Cardiac fibroblast (primary cell): ENCODE measurements around the gene CYP4V2.

Source experiments
- DNase-seq, 2 donors: peaks; one replicate each; pipeline versions ENCODE4 v3.0.0 to v3.0.0-alpha.2; 2010; ENCODE audit warnings: low read depth in 2 of 2
- H3K4me3 ChIP-seq, 2 donors: replicated peaks in 1 of 2; 1 replicate in 1 of 2; 2 replicates in 1 of 2; pipeline ENCODE4 v1.5.1; 2011; ENCODE audit warnings: low read depth in 2 of 2, low read length in 2 of 2, mild to moderate bottlenecking in 2 of 2, moderate library complexity in 1 of 2
- CTCF ChIP-seq: IDR thresholded peaks from one replicate; pipeline ENCODE4 v1.5.1; 2011; ENCODE audit warnings: low read depth, mild to moderate bottlenecking, low read length, inconsistent platforms

The CYP4V2 gene

GRCh38 chr4:186249785-186250754 lies 58.7 kb downstream of the CYP4V2 start:
- no peak for TF ChIP-seq CTCF
- peak in 1 of 2 donors; percentile 56 for DNase-seq

GRCh38 chr4:186250760-186251159 lies 59.4 kb downstream of the CYP4V2 start:
- no peak for TF ChIP-seq CTCF
- no peak overlapping the region for H3K4me3 ChIP-seq

More at GRCh38 chr4:186249785-186250754, 58.7 kb downstream of the CYP4V2 start:
- H3K4me3 ChIP-seq: no peak overlapping the region

GRCh38 chr4:186255122-186255521 lies 63.8 kb downstream of the CYP4V2 start:
- TF ChIP-seq CTCF: no peak

More at GRCh38 chr4:186250760-186251159, 59.4 kb downstream of the CYP4V2 start:
- no peak for DNase-seq

GRCh38 chr4:186258216-186258811 lies 66.9 kb downstream of the CYP4V2 start:
- no peak overlapping the region for H3K4me3 ChIP-seq
- TF ChIP-seq CTCF: no peak
- no peak for DNase-seq

More at GRCh38 chr4:186255122-186255521, 63.8 kb downstream of the CYP4V2 start:
- no peak for DNase-seq
- no peak overlapping the region for H3K4me3 ChIP-seq

GRCh38 chr4:186260117-186260503 lies 68.7 kb downstream of the CYP4V2 start:
- TF ChIP-seq CTCF: no peak
- H3K4me3 ChIP-seq: no peak overlapping the region
- no peak for DNase-seq
